Keratinocyte (primary cell): ENCODE data around the gene CAMK2D. TPM values are rescaled to one million over a fixed set of nuclear protein-coding genes. Genes with fewer than 3 reads are reported as not detected.

Experiments used
- DNase-seq: peaks from one replicate; pipeline ENCODE4 v3.0.0-alpha.2; 2011; ENCODE audit warnings: low read depth, missing footprints, low spot score
- FAIRE-seq: peaks from 2 replicates; lab custom pipeline; 2011; peaks lifted over from hg19 to GRCh38; lab: Jason Lieb, UNC
- H2AFZ ChIP-seq: 2 replicates; pipeline ENCODE4 v1.6.0; 2012; ENCODE audit warnings: low read length, control low read depth, inconsistent platforms; ENCODE audit not compliant: control insufficient read depth
- H3K27ac ChIP-seq: 2 replicates; pipeline ENCODE4 v1.5.1; 2011; ENCODE audit warnings: low read length; ENCODE audit not compliant: control insufficient read depth, insufficient read depth
- H3K27me3 ChIP-seq: 3 replicates; pipeline ENCODE4 v1.6.0; 2011; ENCODE audit warnings: low read length; ENCODE audit not compliant: control insufficient read depth, insufficient read depth; ENCODE audit errors: extremely low read depth
- H3K36me3 ChIP-seq, 2 experiments: 2 replicates in 1 of 2; 3 replicates in 1 of 2; pipeline ENCODE4 v1.5.1; 2011; ENCODE audit warnings: low read length in 2 of 2, mild to moderate bottlenecking in 1 of 2; ENCODE audit not compliant: control insufficient read depth in 2 of 2, insufficient read depth in 2 of 2; ENCODE audit errors: extremely low read depth in 1 of 2
- H3K4me1 ChIP-seq: 3 replicates; pipeline ENCODE4 v1.5.1; 2011; ENCODE audit warnings: low read length; ENCODE audit not compliant: control insufficient read depth, insufficient read depth; ENCODE audit errors: extremely low read depth
- H3K4me2 ChIP-seq: 3 replicates; pipeline ENCODE4 v1.6.0; 2011; ENCODE audit warnings: low read depth, low read length; ENCODE audit not compliant: control insufficient read depth, insufficient read depth; ENCODE audit errors: extremely low read depth
- H3K4me3 ChIP-seq, 3 experiments: fragments of 200-600 bp in 1 of 3; sonication (generic) in 1 of 3; 2 replicates in 2 of 3; 3 replicates in 1 of 3; pipeline ENCODE4 v1.5.1; 2011 to 2016; ENCODE audit warnings: low read length in 3 of 3, mild to moderate bottlenecking in 3 of 3, control low read depth in 2 of 3, inconsistent platforms in 1 of 3, low read depth in 1 of 3, mixed read lengths in 1 of 3, mixed run types in 1 of 3, moderate library complexity in 1 of 3; ENCODE audit not compliant: control insufficient read depth in 2 of 3, insufficient read depth in 2 of 3; ENCODE audit errors: extremely low read depth in 1 of 3
- H3K79me2 ChIP-seq: 2 replicates; pipeline ENCODE4 v1.6.0; 2012; ENCODE audit warnings: low read length; ENCODE audit not compliant: control insufficient read depth, insufficient read depth
- H3K9ac ChIP-seq: 3 replicates; pipeline ENCODE4 v1.6.0; 2011; ENCODE audit warnings: low read length; ENCODE audit not compliant: control insufficient read depth, insufficient read depth; ENCODE audit errors: extremely low read depth
- H3K9me1 ChIP-seq: 3 replicates; pipeline ENCODE4 v1.6.0; 2011; ENCODE audit warnings: low read length; ENCODE audit not compliant: control insufficient read depth, insufficient read depth; ENCODE audit errors: extremely low read depth
- H3K9me3 ChIP-seq: 2 replicates; pipeline ENCODE4 v1.5.1; 2012; ENCODE audit warnings: low read depth, low read length; ENCODE audit not compliant: control insufficient read depth
- H4K20me1 ChIP-seq: 3 replicates; pipeline ENCODE4 v1.6.0; 2011; ENCODE audit warnings: low read length; ENCODE audit not compliant: control insufficient read depth, insufficient read depth; ENCODE audit errors: extremely low read depth
- CTCF ChIP-seq, 3 experiments: IDR thresholded peaks in 1 of 3; conservative IDR thresholded peaks in 1 of 3; optimal IDR thresholded peaks in 1 of 3; 2 replicates in 2 of 3; 3 replicates in 1 of 3; pipeline versions ENCODE3 to v1.5.1; 2011; ENCODE audit warnings: low read length in 3 of 3, mild to moderate bottlenecking in 3 of 3, moderate library complexity in 2 of 3, control low read depth in 1 of 3, inconsistent platforms in 1 of 3; ENCODE audit not compliant: insufficient read depth in 2 of 3; ENCODE audit errors: extremely low read depth in 1 of 3
- EZH2 ChIP-seq: IDR thresholded peaks from one replicate; pipeline ENCODE4 v1.6.1; 2012; ENCODE audit warnings: inconsistent platforms, mild to moderate bottlenecking, low read length, moderate library complexity
- dilution Hi-C: fragments of 300-500 bp; cut with MboI; formaldehyde crosslinking; loops from one replicate; pipeline ENCODE4 v1.7.0; 2020; ENCODE audit warnings: low sequenced_read_pairs; ENCODE audit not compliant: extremely low pct_ligation_motif_present
- polyA plus RNA-seq, 5 experiments: library from polyadenylated mRNA; depleted of rRNA in 3 of 5; stranded (reverse) in 3 of 5; stranded (forward) in 1 of 5; unstranded in 1 of 5; fragments of >200 nt; gene quantifications; 1 replicate in 1 of 5; 2 replicates in 3 of 5; 3 replicates in 1 of 5; pipeline versions ENCODE4 v1.2.1 to v1.2.3, GENCODE V29; 2011 to 2012; ENCODE audit warnings: missing spikeins in 2 of 5, low read depth in 1 of 5, low replicate concordance in 1 of 5

Gene CAMK2D
- polyA plus RNA-seq, 1 donor (not counting 4 experiments of a cell fraction or from before 2014, with no cell fraction given) = 18.8 TPM

GRCh38 chr4:113587640-113588275, 173.8 kb downstream of the CAMK2D start:
- H3K9me3 ChIP-seq = no peaks in the 10 kb centered on the region
- no peaks in the 10 kb centered on the region for H3K4me1 ChIP-seq
- FAIRE-seq (no peak), DNase-seq (no peak)
- H3K36me3 ChIP-seq = no peaks in the 10 kb centered on the region
- H3K4me3 ChIP-seq = no peak overlapping the region
- TF ChIP-seq EZH2 (no peak), CTCF (optimal IDR thresholded peaks at IDR 0.05 in 1 of 3, IDR thresholded peaks at IDR 0.05 in 1 of 3, conservative IDR thresholded peaks at IDR 0.05 in 1 of 3; ENCODE audit: extremely low read depth in 1 of 3, insufficient read depth in 2 of 3, low read length in 3 of 3) (no peak)
- H2AFZ ChIP-seq = no peak overlapping the region
- no peak overlapping the region for H3K4me2 ChIP-seq
- dilution Hi-C loops = no loop called here
- no peak overlapping the region for H3K27ac ChIP-seq
- no peaks in the 10 kb centered on the region for H4K20me1 ChIP-seq
- peaks cover 2% of the 10 kb centered on the region for H3K9me1 ChIP-seq
- H3K27me3 ChIP-seq = no peaks in the 10 kb centered on the region
- no peaks in the 10 kb centered on the region for H3K79me2 ChIP-seq
- H3K9ac ChIP-seq = no peak overlapping the region

- DNase-seq = no peak
- dilution Hi-C loops = no loop called here
- no peak overlapping the region for H3K4me2 ChIP-seq
- H3K9me3 ChIP-seq = no peaks in the 10 kb centered on the region
- H3K9ac ChIP-seq = no peak overlapping the region
- no peaks in the 10 kb centered on the region for H4K20me1 ChIP-seq
- H3K4me3 ChIP-seq = no peak overlapping the region
- H3K27me3 ChIP-seq = no peaks in the 10 kb centered on the region
- H3K27ac ChIP-seq = no peak overlapping the region
- no peaks in the 10 kb centered on the region for H3K4me1 ChIP-seq
- H2AFZ ChIP-seq = no peak overlapping the region
- TF ChIP-seq CTCF (optimal IDR thresholded peaks at IDR 0.05 in 1 of 3, IDR thresholded peaks at IDR 0.05 in 1 of 3, conservative IDR thresholded peaks at IDR 0.05 in 1 of 3; ENCODE audit: extremely low read depth in 1 of 3, insufficient read depth in 2 of 3, low read length in 3 of 3) (no peak), EZH2 (no peak)
- FAIRE-seq = no peak
- H3K9me1 ChIP-seq = peaks cover 2% of the 10 kb centered on the region
- no peaks in the 10 kb centered on the region for H3K36me3 ChIP-seq
- no peaks in the 10 kb centered on the region for H3K79me2 ChIP-seq
These were observed 174.4 kb downstream of the CAMK2D start for GRCh38 chr4:113587156-113587555.
